Type B pancreatic cell (in vitro differentiated cells): ENCODE results near the gene MAB21L2. TPM values are rescaled to one million over a fixed set of nuclear protein-coding genes. Genes with fewer than 3 reads are reported as not detected.
"Not testable (repeated sequence)": the region's sequence is repeated elsewhere in the genome, so short reads cannot be mapped to it uniquely, and the experiment has no call there.

Source experiments
- DNase-seq: peaks from one replicate; pipeline ENCODE4 v3.0.0; 2021; ENCODE audit warnings: mixed read lengths; ENCODE audit not compliant: unreplicated experiment; ENCODE audit errors: extremely low spot score
- H3K27ac Mint-ChIP-seq: 2 replicates; pipeline ENCODE4 v1.8.0; 2021; ENCODE audit warnings: mild to moderate bottlenecking, mixed read lengths
- H3K27me3 Mint-ChIP-seq: 2 replicates; pipeline ENCODE4 v1.8.0; 2021; ENCODE audit warnings: mixed read lengths
- H3K36me3 Mint-ChIP-seq: 2 replicates; pipeline ENCODE4 v1.8.0; 2021; ENCODE audit warnings: mixed read lengths
- H3K4me1 Mint-ChIP-seq: one replicate; pipeline ENCODE4 v1.8.0; 2021; ENCODE audit warnings: mixed read lengths; ENCODE audit not compliant: unreplicated experiment
- H3K4me3 Mint-ChIP-seq: 2 replicates; pipeline ENCODE4 v1.8.0; 2021; ENCODE audit warnings: mild to moderate bottlenecking, mixed read lengths
- H3K9me3 Mint-ChIP-seq: 2 replicates; pipeline ENCODE4 v1.8.0; 2021; ENCODE audit warnings: mixed read lengths
- long read RNA-seq: library from polyadenylated mRNA; unstranded; transcript quantifications from one replicate; pipeline ENCODE4 v2.0.0, GENCODE V29; 2020
- total RNA-seq: library from RNA; stranded (reverse); gene quantifications from 2 replicates; pipeline ENCODE4 v1.2.1, GENCODE V29; 2021; ENCODE audit warnings: low replicate concordance
- TF ChIP-seq, protein P1 (sequence below): fragments of 200-600 bp; sonication (generic); conservative IDR thresholded peaks from 2 replicates; pipeline ENCODE4 v1.5.0; 2021; ENCODE audit warnings: antibody characterized with exemption, mild to moderate bottlenecking

MAB21L2 gene
- total RNA-seq, result 0.55 and 114 TPM in 2 replicates
- long read RNA-seq, result 0 reads

GRCh38 chr4:150582146-150582872 is at the start of gene MAB21L2:
TSS of gene MAB21L2 (plus strand) at chr4:150582151. CDS start at chr4:150583030, 879 bp downstream.
- H3K4me3 Mint-ChIP-seq, result peak within 1 kb of the TSS; percentile 89
- H3K36me3 Mint-ChIP-seq, result peaks cover 45% of the 10 kb centered on the region
- DNase-seq, result no peak
- no peaks in the 10 kb centered on the region for H3K9me3 Mint-ChIP-seq
- H3K4me1 Mint-ChIP-seq, result peaks cover 27% of the 10 kb centered on the region
- peaks cover 86% of the 10 kb centered on the region for H3K27me3 Mint-ChIP-seq
- TF ChIP-seq, protein P1, sequence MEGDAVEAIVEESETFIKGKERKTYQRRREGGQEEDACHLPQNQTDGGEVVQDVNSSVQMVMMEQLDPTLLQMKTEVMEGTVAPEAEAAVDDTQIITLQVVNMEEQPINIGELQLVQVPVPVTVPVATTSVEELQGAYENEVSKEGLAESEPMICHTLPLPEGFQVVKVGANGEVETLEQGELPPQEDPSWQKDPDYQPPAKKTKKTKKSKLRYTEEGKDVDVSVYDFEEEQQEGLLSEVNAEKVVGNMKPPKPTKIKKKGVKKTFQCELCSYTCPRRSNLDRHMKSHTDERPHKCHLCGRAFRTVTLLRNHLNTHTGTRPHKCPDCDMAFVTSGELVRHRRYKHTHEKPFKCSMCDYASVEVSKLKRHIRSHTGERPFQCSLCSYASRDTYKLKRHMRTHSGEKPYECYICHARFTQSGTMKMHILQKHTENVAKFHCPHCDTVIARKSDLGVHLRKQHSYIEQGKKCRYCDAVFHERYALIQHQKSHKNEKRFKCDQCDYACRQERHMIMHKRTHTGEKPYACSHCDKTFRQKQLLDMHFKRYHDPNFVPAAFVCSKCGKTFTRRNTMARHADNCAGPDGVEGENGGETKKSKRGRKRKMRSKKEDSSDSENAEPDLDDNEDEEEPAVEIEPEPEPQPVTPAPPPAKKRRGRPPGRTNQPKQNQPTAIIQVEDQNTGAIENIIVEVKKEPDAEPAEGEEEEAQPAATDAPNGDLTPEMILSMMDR, result no peak
- H3K27ac Mint-ChIP-seq, result peak within 1 kb of the TSS; percentile 82

DNA sequence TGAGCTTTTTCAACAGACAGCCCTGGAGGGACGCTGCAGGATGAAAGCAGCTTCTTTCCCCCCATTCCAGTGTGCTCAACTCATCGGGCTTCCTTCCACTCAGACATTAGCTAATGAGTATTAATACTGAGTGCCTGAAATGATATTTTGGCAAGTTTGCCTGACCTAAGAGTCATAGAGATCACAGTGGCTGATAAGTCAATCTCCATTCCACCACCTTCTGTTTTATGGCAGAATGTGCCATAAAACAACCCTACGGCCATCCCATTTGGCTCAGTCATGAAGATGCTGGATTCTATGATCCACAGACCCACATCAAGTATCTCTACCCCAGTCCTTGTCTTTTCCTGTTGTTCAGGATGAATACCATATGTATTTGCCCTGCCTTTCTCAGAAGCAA is 48.3 kb upstream of the MAB21L2 start:
- TF ChIP-seq, protein P1, result no peak

DNA sequence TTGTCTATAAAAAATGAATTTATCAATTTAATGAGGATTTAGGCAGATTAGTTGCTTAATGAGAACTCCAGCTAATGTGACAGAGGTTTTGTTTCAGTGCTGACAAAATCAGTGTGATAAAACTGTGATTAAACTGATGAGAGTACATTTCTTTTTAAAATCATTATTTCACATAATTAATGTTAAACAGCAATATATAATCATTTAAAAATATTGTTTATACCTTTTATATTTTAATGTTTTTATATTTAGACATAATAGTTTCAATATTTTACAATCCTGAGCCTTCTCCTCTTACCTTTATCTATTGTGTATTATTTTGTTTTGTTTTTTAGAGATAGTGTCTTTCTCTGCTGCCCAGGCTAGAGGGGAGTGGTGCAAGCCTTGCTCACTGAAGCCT is 47.1 kb upstream of the MAB21L2 start:
- Mint-ChIP-seq H3K9me3 (peaks cover 6% of the 10 kb centered on the region), H3K4me3 (no peak overlapping the region), H3K36me3 (peaks cover 9% of the 10 kb centered on the region), H3K27ac (no peak overlapping the region), H3K27me3 (no peaks in the 10 kb centered on the region), H3K4me1 (no peaks in the 10 kb centered on the region)
- no peak for DNase-seq
- TF ChIP-seq, protein P1, result no peak

More for the DNA sequence above, 48.3 kb upstream of the MAB21L2 start:
- no peaks in the 10 kb centered on the region for H3K4me1 Mint-ChIP-seq
- no peaks in the 10 kb centered on the region for H3K27me3 Mint-ChIP-seq
- H3K27ac Mint-ChIP-seq, result no peak overlapping the region
- H3K9me3 Mint-ChIP-seq, result peaks cover 6% of the 10 kb centered on the region
- H3K36me3 Mint-ChIP-seq, result peaks cover 9% of the 10 kb centered on the region
- no peak overlapping the region for H3K4me3 Mint-ChIP-seq
- DNase-seq, result no peak

GRCh38 chr4:150537911-150538310 is 44.0 kb upstream of the MAB21L2 start:
- H3K36me3 Mint-ChIP-seq, H3K9me3 Mint-ChIP-seq, H3K4me1 Mint-ChIP-seq, DNase-seq, H3K27me3 Mint-ChIP-seq, H3K27ac Mint-ChIP-seq, H3K4me3 Mint-ChIP-seq: not testable (repeated sequence)

GRCh38 chr4:150540536-150540935 is 41.4 kb upstream of the MAB21L2 start:
- H3K27ac Mint-ChIP-seq, result no peak overlapping the region

DNA sequence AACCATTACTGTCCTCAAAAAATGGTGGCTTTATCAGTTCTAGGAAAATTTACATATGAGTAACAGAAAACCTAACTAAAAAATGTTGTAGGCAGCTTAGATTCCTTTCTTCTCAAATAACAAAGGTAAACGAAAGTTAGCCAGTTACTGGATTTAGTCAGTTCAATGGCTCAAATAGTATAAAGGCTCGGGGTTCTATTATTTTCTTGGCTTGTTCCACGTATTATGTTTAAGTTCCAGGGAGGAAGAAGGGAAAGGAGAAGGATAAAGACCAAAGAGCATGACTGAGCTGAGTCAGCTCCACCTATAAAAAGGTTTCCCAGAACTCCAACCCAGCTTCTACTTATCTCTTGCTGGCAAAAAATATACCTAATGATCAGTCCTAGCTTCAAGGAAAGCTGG is 41.0 kb upstream of the MAB21L2 start:
- Mint-ChIP-seq H3K9me3 (peaks cover 6% of the 10 kb centered on the region), H3K4me3 (no peak overlapping the region), H3K27me3 (no peaks in the 10 kb centered on the region), H3K27ac (no peak overlapping the region), H3K36me3 (no peaks in the 10 kb centered on the region), H3K4me1 (peaks cover 8% of the 10 kb centered on the region)
- TF ChIP-seq, protein P1, result no peak
- DNase-seq, result no peak

More at GRCh38 chr4:150540536-150540935, 41.4 kb upstream of the MAB21L2 start:
- no peak for DNase-seq
- TF ChIP-seq, protein P1, result no peak
- Mint-ChIP-seq H3K4me3 (no peak overlapping the region), H3K4me1 (peaks cover 8% of the 10 kb centered on the region), H3K27me3 (no peaks in the 10 kb centered on the region), H3K36me3 (no peaks in the 10 kb centered on the region), H3K9me3 (peaks cover 6% of the 10 kb centered on the region)
